SK-N-MC (cell line): ENCODE measurements around the gene CDYL.

Experiments used
- DNase-seq: peaks from one replicate; pipeline ENCODE4 v3.0.0-alpha.2; 2011; ENCODE audit warnings: low read depth, low spot score
- H3K27ac ChIP-seq: fragments of 200-600 bp; sonication (generic); 2 replicates; pipeline ENCODE4 v1.5.1; 2016; ENCODE audit warnings: mixed run types
- H3K36me3 ChIP-seq: fragments of 200-600 bp; sonication (generic); 2 replicates; pipeline ENCODE4 v1.6.1; 2017; ENCODE audit warnings: antibody characterized with exemption, low read length, mixed read lengths; ENCODE audit not compliant: insufficient read depth
- H3K4me3 ChIP-seq: fragments of 200-600 bp; sonication (generic); 2 replicates; pipeline ENCODE4 v1.5.1; 2016
- H3K9ac ChIP-seq: fragments of 200-600 bp; sonication (generic); 2 replicates; pipeline ENCODE4 v1.8.0; 2017; ENCODE audit warnings: mixed run types, mixed read lengths; ENCODE audit not compliant: insufficient read length
- H3K9me3 ChIP-seq: fragments of 200-600 bp; sonication (generic); 2 replicates; pipeline ENCODE4 v1.6.1; 2017; ENCODE audit warnings: low read depth, mild to moderate bottlenecking, antibody characterized with exemption, low read length, moderate library complexity, mixed read lengths
- EZH2 ChIP-seq: fragments of 200-600 bp; sonication (generic); IDR thresholded peaks from one replicate; pipeline ENCODE4 v1.6.1; 2017; ENCODE audit warnings: antibody characterized with exemption
- FOXP2 ChIP-seq: optimal IDR thresholded peaks from 2 replicates; pipeline ENCODE3; 2011; ENCODE audit warnings: mild to moderate bottlenecking, moderate library complexity; ENCODE audit not compliant: insufficient read depth; ENCODE audit errors: extremely low read length, control extremely low read depth
- POLR2AphosphoS5 ChIP-seq: IDR thresholded peaks from 2 replicates; pipeline ENCODE4 v1.6.1; 2012; ENCODE audit warnings: mild to moderate bottlenecking, low read depth, low read length, borderline replicate concordance

The CDYL gene

DNA sequence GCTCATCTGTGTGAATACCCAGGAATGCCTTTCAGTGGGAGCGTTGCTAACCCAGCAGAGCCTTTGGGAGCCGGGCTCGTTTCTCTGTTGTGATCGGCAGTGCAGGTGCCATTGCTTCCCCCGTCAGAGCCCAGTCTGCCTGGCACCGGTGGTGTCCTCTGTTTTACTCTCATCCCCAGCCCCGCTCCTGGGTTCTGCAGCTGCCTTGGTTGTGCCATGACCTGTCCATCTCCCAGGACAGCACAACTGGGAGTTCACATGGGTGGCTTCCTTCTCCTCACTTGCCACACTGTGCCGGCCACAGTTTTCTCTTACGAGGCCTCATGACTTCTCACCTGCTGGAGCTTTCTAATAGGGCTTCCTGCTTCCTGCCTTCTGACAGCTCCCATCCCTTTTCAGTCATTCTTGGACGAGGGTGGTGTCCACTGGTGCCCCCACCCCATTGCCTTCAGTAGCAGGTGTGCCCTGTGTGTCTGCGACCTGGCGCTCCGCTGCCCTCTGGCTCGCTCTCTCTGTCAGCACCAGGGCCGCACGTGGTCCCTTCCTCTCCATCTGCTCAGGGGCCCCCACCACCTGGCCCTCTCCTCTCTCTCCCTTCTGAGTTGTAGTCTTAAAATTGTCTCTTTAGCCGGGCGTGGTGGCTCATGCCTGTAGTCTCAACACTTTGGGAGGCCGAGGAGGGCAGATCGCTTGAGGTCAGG, 116.7 kb downstream of the CDYL start:
- Histone ChIP-seq H3K36me3 (peaks cover 8% of the 10 kb centered on the region), H3K9me3 (no peaks in the 10 kb centered on the region; the same call in 1 of the 2 replicates), H3K27ac (no peak overlapping the region), H3K4me3 (no peak overlapping the region), H3K9ac (no peak overlapping the region)
- DNase-seq, result no peak
- TF ChIP-seq POLR2AphosphoS5 (no peak), FOXP2 (no peak), EZH2 (no peak)

DNA sequence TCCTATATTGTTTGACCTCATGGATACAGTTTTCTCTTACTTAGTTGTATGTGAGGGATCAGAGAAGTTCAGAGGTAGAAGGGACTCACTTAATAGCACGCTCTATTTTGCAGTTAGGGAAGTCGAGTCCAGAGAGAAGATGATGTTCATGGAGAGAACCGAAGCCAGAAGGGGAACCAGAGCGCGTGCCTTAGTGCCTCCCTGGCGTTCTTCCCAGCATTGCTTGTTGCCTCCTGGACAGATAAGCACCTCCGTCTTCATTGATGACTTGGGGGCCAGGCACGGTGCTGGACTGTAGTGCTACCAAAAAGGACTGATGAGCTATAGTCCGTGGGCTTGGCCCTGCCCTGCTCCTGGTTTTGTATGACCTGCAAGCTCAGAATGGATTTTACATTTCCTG, 117.8 kb downstream of the CDYL start:
- H3K9ac ChIP-seq, result no peak overlapping the region
- no peak overlapping the region for H3K4me3 ChIP-seq
- DNase-seq, result no peak
- TF ChIP-seq FOXP2 (no peak), EZH2 (no peak), POLR2AphosphoS5 (no peak)
- H3K9me3 ChIP-seq, result no peaks in the 10 kb centered on the region
- no peak overlapping the region for H3K27ac ChIP-seq
- peaks cover 8% of the 10 kb centered on the region for H3K36me3 ChIP-seq

DNA sequence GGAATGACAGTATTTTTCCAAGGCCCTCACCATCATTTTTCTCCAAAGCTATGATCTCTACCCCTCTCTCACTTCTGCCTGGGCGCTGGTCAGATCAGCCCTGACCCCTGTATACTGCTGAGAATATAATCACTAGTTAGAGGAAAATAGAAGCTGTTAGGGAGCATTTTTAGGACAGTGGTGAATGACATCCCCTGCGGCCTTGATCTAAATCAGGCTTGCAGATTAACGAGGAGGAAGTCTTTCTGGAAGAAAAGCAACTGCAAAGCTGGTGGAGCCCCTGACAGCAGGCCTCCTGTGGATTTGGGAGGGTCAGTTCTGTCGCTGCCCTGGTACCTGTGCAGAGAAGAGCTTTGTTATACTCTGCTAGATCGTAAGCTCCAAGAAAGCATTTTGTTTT, 119.8 kb downstream of the CDYL start:
- TF ChIP-seq POLR2AphosphoS5 (no peak), FOXP2 (no peak), EZH2 (no peak)
- Histone ChIP-seq H3K4me3 (no peak overlapping the region), H3K9me3 (no peaks in the 10 kb centered on the region), H3K9ac (no peak overlapping the region), H3K36me3 (peaks cover 8% of the 10 kb centered on the region), H3K27ac (no peak overlapping the region)
- DNase-seq, result no peak

DNA sequence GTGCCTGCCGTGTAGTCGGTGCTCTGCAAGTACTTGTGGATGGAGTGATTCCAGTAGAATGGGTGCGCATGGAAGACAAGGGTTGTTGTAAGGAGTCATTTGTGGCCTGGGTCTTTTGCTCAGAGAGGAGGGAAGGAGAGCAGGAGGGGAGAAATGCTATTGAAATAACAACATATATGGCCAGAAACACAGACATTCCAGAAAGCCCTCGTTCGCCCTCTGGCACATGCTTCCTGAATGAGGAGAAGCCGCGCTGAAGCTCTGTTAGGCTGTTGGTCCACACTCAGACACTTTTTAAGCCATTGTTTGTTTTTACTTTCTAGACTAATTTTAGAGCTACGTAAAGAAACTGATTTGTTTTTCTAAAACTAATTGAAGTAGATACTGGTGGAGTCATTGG, 120.2 kb downstream of the CDYL start:
- Histone ChIP-seq H3K36me3 (peaks cover 10% of the 10 kb centered on the region), H3K9ac (no peak overlapping the region), H3K4me3 (no peak overlapping the region), H3K27ac (no peak overlapping the region), H3K9me3 (no peaks in the 10 kb centered on the region)
- DNase-seq, result no peak
- TF ChIP-seq EZH2 (no peak), FOXP2 (no peak), POLR2AphosphoS5 (no peak)

DNA sequence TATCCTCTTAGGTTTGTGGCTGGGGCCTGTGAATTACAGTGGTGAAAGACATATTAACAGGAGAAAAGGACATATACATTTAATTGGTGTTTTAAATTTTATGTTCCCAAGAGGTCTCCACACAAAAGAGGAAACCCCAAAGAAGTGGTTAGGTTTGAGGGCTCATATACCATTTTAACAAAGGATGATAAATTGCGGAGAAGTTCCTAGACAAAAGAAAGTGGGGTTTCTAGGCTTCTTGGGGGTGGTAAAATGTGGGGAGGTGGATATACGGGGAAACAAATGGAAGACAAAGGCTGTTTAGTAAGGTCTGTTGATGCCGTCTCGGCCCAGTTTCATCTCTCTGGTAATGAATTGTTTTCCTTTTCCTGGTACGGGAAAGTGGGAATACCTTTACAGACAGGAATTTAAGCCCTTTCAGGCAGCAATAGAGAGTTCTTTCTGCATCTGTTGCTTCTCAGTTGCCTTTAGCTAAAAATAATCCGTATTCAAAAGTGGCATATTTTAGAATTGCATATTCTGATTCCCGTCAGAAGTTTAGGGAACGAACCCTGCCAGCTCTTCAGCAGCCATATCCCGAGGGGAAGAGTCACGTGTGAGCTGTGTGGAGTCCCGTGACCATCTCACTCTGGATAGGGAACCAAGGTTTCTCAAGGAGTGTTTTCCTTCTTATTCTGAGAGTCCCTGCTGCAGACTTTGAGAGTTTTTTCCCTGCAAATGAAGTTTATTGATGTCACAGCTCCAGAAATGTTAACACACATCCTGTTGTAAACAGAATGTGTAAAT, 123.2 kb downstream of the CDYL start:
- Histone ChIP-seq H3K9ac (no peak overlapping the region), H3K9me3 (no peaks in the 10 kb centered on the region), H3K4me3 (no peak overlapping the region), H3K27ac (no peak overlapping the region), H3K36me3 (peaks cover 11% of the 10 kb centered on the region)
- no peak for DNase-seq
- TF ChIP-seq FOXP2 (no peak), EZH2 (no peak), POLR2AphosphoS5 (no peak)

DNA sequence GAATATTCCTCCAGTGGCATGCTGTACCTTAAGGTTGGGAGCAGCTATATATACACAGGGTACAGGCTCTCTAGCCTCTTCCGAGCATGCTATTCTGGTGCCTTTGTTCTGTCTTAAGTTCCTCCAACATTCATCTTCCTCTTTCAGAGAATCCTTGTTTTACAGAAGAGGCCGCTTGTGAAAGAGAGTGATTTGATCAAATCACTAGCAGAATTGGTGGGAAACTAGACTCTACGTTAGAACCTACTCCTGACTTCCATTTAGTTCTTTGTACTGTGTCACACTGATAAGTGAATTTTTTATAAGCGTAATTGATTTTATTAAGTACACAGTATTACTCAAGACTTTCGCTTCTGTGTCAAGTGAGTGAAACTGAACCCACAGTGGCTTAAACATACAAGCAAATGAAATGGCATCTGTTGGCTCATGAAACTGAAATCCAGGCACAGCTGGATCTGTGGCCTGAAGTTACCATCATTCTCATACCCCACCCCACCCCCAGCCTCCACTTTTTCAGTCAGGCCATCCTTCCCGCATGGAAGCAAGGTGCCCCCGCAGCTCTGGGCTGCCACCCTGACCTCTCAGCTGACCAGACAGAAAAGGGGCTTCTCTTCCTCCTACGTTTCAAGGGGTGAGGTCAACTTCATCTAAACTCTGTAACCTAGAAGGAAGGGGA, 125.3 kb downstream of the CDYL start:
- TF ChIP-seq EZH2, result no peak
- no peak for TF ChIP-seq FOXP2
- no peak for TF ChIP-seq POLR2AphosphoS5
- peaks cover 14% of the 10 kb centered on the region for H3K36me3 ChIP-seq

DNA sequence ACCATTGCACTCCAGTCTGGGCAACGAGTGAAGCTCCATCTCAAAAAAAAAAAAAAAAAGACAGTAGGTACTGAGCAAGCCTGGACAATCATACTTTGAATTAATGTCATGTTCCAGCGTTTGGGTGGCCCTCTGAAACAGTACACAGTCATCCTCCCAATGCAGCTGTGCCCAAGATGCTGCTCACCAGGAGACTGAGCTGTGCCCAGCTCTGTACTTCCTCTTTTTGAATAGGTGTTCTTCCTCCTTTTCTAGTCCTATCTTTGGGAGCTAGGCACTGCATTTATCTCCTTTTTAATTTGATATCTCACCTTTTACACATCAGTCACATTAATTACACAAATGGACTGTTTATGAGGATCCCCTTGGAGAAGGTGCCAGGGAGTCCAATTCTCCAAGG, 126.2 kb downstream of the CDYL start:
- peaks cover 7% of the 10 kb centered on the region; the same call in 1 of the 2 replicates for H3K36me3 ChIP-seq
- no peak for TF ChIP-seq FOXP2
- no peak for TF ChIP-seq POLR2AphosphoS5
- no peak for TF ChIP-seq EZH2
- DNase-seq, result no peak

More for the DNA sequence above, 125.3 kb downstream of the CDYL start:
- Histone ChIP-seq H3K27ac (no peak overlapping the region), H3K9me3 (no peaks in the 10 kb centered on the region), H3K9ac (no peak overlapping the region), H3K4me3 (no peak overlapping the region)
- no peak for DNase-seq

DNA sequence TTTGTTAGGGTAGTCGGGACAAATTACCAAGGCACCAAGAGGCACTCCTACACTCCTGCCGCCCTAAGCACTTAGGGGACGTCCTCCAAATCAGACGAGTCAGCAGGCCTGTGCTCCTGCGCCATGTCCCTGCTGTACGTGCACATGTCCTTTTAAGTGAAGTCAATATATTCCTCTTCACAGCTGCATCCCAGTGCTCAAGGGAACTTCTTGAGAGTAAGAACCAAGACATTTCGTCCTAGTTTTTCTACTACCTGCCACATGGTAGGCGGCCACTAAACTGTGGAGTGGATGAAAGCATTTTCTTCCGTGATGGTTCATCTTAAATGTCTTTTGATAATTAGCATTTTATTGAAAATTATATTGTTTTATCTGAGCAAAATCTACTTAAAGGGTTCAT, 126.9 kb downstream of the CDYL start:
- no peak overlapping the region for H3K9ac ChIP-seq
- H3K36me3 ChIP-seq, result peaks cover 7% of the 10 kb centered on the region; the same call in 1 of the 2 replicates
- no peaks in the 10 kb centered on the region for H3K9me3 ChIP-seq
- no peak for DNase-seq
- H3K27ac ChIP-seq, result no peak overlapping the region
- TF ChIP-seq FOXP2 (no peak), POLR2AphosphoS5 (no peak), EZH2 (no peak)
- H3K4me3 ChIP-seq, result no peak overlapping the region

More for the DNA sequence above, 126.2 kb downstream of the CDYL start:
- H3K4me3 ChIP-seq, result no peak overlapping the region
- H3K9me3 ChIP-seq, result no peaks in the 10 kb centered on the region
- H3K9ac ChIP-seq, result no peak overlapping the region
- H3K27ac ChIP-seq, result no peak overlapping the region
